ENCODE results near the gene SLC26A1. TPM values are rescaled to one million over a fixed set of nuclear protein-coding genes. Genes with fewer than 3 reads are reported as not detected.

The SLC26A1 gene
- total RNA-seq, 1 donor from 2014 or later: not detected

DNA sequence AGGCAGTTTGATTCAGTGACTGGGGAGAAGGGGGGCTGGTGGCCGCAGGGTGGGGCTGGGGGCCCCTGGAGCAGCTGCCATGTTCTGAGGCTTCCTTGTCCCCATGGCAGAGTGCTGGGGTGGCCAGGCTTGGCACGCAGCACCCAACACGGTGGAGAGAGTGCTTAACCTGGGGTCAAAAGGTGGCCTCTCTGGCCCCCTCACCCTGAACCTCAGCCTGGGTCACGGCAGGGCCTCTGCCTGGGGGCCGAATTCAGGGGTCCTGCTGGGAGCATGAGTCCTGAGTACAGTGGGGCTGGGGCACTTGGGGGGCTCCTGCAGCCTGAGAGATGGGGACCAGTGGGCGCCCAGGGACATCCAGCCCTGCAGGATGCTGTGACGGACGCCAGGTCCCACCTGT, 38.1 kb upstream of the SLC26A1 start:
- POLR2A ChIA-PET: interaction anchor here (1.0 kb wide), 1 partner anchor 10 kb away, joined by 3 read pairs; no protein-coding TSS in a partner anchor

DNA sequence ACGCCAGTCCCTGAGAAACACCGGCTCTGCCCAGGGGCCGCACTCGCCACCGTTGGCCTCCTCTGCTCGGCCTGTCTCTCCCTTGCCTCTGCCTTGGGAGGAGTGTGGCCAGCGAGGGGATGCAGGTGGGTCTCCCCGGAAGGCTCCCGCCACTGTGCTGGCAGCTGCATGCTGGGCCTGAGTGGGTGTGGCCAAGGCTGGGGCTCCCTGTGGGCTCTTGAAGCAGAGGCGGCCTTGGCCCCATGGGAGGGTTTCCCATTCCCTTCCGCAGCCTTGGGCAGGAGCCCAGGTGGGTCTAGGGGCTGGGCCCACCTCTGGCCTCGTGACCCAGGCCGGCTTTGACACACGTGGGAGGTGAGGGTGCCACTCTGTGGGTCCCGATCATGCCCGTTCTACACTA, 37.4 kb upstream of the SLC26A1 start:
- Mint-ChIP-seq H3K9me3 (no peaks in the 10 kb centered on the region), H3K27me3 (no peaks in the 10 kb centered on the region), H3K36me3 (ENCODE audit: low read depth) (peaks cover 1% of the 10 kb centered on the region), H3K27ac (no peak overlapping the region), H3K4me3 (no peak overlapping the region), H3K4me1 (peaks cover 13% of the 10 kb centered on the region)
- POLR2A ChIA-PET: interaction anchor here (1.0 kb wide), 1 partner anchor 9 kb away, joined by 3 read pairs; no protein-coding TSS in a partner anchor
- intact Hi-C loops (cut with micrococcal nuclease): no loop called here
- DNase-seq: no peak
- ATAC-seq (ENCODE audit: low read depth): no peak
- TF ChIP-seq, protein P1, sequence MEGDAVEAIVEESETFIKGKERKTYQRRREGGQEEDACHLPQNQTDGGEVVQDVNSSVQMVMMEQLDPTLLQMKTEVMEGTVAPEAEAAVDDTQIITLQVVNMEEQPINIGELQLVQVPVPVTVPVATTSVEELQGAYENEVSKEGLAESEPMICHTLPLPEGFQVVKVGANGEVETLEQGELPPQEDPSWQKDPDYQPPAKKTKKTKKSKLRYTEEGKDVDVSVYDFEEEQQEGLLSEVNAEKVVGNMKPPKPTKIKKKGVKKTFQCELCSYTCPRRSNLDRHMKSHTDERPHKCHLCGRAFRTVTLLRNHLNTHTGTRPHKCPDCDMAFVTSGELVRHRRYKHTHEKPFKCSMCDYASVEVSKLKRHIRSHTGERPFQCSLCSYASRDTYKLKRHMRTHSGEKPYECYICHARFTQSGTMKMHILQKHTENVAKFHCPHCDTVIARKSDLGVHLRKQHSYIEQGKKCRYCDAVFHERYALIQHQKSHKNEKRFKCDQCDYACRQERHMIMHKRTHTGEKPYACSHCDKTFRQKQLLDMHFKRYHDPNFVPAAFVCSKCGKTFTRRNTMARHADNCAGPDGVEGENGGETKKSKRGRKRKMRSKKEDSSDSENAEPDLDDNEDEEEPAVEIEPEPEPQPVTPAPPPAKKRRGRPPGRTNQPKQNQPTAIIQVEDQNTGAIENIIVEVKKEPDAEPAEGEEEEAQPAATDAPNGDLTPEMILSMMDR (IDR thresholded peaks at IDR 0.05): no peak
- CTCF ChIA-PET: no interaction called here

More for the DNA sequence above, 38.1 kb upstream of the SLC26A1 start:
- H3K27ac Mint-ChIP-seq: no peak overlapping the region
- CTCF ChIA-PET: no interaction called here
- H3K36me3 Mint-ChIP-seq (ENCODE audit: low read depth): no peaks in the 10 kb centered on the region
- peaks cover 5% of the 10 kb centered on the region for H3K4me1 Mint-ChIP-seq
- intact Hi-C loops (cut with micrococcal nuclease): no loop called here
- TF ChIP-seq, protein P1 (IDR thresholded peaks at IDR 0.05): no peak
- ATAC-seq (ENCODE audit: low read depth) (no peak), DNase-seq (no peak)
- no peaks in the 10 kb centered on the region for H3K9me3 Mint-ChIP-seq
- no peak overlapping the region for H3K4me3 Mint-ChIP-seq
- no peaks in the 10 kb centered on the region for H3K27me3 Mint-ChIP-seq

DNA sequence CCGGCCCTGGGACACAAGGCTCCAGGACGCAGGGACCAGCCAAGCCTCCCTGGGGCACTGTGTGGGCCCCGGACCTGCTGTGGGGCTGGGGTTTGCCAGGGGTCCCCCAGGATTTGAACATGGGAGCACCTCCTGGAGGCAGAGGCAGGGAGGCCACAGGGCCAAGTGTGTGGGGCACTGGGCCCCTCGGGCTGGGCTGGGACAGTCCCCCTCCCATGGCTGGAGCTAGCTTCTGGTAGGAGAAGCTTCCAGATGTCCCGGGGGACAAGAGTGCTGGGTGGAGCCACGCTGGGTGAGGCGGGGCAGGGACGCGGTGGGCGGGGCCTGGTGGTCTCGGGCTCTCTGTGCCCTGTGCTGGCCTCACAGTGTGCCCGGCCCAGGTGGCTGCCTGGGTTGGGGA, 36.8 kb upstream of the SLC26A1 start:
- Mint-ChIP-seq H3K4me1 (peaks cover 18% of the 10 kb centered on the region), H3K27ac (no peak overlapping the region), H3K9me3 (no peaks in the 10 kb centered on the region), H3K4me3 (no peak overlapping the region), H3K27me3 (no peaks in the 10 kb centered on the region), H3K36me3 (ENCODE audit: low read depth) (peaks cover 6% of the 10 kb centered on the region)
- TF ChIP-seq, protein P1 (IDR thresholded peaks at IDR 0.05): no peak
- intact Hi-C loops (cut with micrococcal nuclease): no loop called here
- ATAC-seq (ENCODE audit: low read depth): no peak
- ChIA-PET CTCF (no interaction called here), POLR2A (no interaction called here)
- no peak for DNase-seq

DNA sequence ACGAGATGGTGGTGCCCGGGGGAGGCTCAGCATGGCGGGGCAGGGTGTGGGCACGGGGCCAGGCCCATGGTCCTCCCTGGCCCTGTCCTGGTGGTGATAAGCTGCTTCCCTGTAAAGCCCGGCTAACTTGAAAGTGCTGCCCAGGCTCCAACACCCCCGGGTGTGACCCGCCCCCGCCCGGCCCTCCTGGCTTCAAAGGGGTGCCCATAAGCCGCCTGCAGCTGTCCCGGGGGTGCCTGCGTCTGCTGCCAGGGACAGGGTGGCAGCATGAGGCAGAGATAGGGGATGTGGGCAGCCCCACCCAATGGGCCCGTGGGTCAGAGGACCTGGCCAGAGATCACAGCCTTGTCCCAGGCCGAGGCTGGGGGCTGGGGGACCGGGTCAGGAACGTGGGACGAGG, 36.3 kb upstream of the SLC26A1 start:
- intact Hi-C loops (cut with micrococcal nuclease): no loop called here
- Mint-ChIP-seq H3K4me3 (no peak overlapping the region), H3K4me1 (peaks cover 18% of the 10 kb centered on the region), H3K27me3 (no peaks in the 10 kb centered on the region), H3K9me3 (no peaks in the 10 kb centered on the region), H3K36me3 (ENCODE audit: low read depth) (peaks cover 7% of the 10 kb centered on the region), H3K27ac (no peak overlapping the region)
- ChIA-PET CTCF (no interaction called here), POLR2A (no interaction called here)
- TF ChIP-seq, protein P1 (IDR thresholded peaks at IDR 0.05): no peak
- DNase-seq (no peak), ATAC-seq (ENCODE audit: low read depth) (no peak)

DNA sequence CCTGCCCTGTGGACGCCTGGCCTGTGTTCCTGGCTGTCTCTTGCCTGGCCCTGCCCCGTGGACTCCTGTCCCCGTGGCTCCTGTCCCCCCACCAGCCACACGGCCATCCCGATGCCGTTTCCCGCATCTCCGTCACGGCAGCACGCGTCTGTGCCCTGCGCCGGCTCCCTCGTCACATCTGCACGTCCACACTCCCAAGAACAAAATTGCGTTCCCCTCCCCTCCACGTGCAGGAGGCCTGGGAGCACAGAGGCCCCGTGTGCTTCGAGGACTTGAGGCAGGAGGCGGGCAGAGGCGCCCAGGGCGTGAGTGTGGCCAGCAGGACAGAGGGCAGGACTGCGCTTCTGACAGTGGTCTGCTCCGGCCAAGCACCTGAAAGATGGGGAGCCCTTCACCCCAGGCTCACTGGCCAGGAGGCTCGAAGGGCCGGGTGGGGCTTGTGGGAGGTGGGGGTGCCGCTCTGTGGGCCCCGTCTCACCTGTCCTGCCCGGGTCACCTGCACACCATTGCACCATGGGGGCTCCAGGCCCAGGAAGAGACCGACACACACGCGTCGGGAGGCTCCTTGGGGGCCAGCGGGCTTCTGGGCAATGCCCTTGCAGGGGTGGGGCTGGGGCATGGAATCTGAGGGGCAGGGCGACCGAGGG, 35.5 kb upstream of the SLC26A1 start:
- no peaks in the 10 kb centered on the region for H3K27me3 Mint-ChIP-seq

More for the DNA sequence above, 35.5 kb upstream of the SLC26A1 start:
- Mint-ChIP-seq H3K4me3 (no peak overlapping the region), H3K27ac (no peak overlapping the region), H3K36me3 (ENCODE audit: low read depth) (peaks cover 7% of the 10 kb centered on the region), H3K9me3 (no peaks in the 10 kb centered on the region), H3K4me1 (peaks cover 18% of the 10 kb centered on the region)
- ChIA-PET CTCF (no interaction called here), POLR2A (no interaction called here)
- ATAC-seq (ENCODE audit: low read depth) (no peak), DNase-seq (no peak)
- TF ChIP-seq, protein P1 (IDR thresholded peaks at IDR 0.05): no peak
- intact Hi-C loops (cut with micrococcal nuclease): no loop called here
